PC-3 (cell line): ENCODE data around the gene CCBE1. TPM values are rescaled to one million over a fixed set of nuclear protein-coding genes. Genes with fewer than 3 reads are reported as not detected.

ENCODE experiments used
- ATAC-seq: fragments of 200-7000 bp; cut with Tn5 transposase; 2 replicates; pipeline ENCODE4 v1.9.1; 2020; ENCODE audit warnings: mild to moderate bottlenecking, moderate library complexity
- BruUV-seq: library from RNA; stranded (reverse); fragments of 400-500 nt; replicated peaks from 2 replicates; lab custom pipeline; 2021; lab: Mats Ljungman, UMichigan
- CTCF ChIA-PET: fragments of 300-600 bp; sonication (Branson Sonifier 250); formaldehyde crosslinking; loops from one replicate; lab custom pipeline; 2022; ENCODE audit warnings: antibody characterized with exemption; lab: Charles Lee
- POLR2A ChIA-PET: fragments of 300-600 bp; sonication (Branson Sonifier 250); formaldehyde crosslinking; loops from one replicate; lab custom pipeline; 2022; ENCODE audit warnings: antibody characterized with exemption; ENCODE audit not compliant: unreplicated experiment; lab: Charles Lee
- DNase-seq: peaks from one replicate; pipeline ENCODE4 v3.0.0-alpha.2; 2015
- H2AFZ ChIP-seq: fragments of 300-600 bp; sonication (generic); 2 replicates; pipeline ENCODE4 v1.6.0; 2016; ENCODE audit warnings: antibody characterized with exemption, low read length
- H3F3A ChIP-seq: fragments of 300-600 bp; sonication (generic); one replicate; pipeline ENCODE4 v1.6.0; 2017; ENCODE audit warnings: antibody characterized with exemption, low read length, control low read depth, mild to moderate bottlenecking; ENCODE audit not compliant: unreplicated experiment
- H3K27ac ChIP-seq: fragments of 300-600 bp; sonication (generic); 2 replicates; pipeline ENCODE4 v1.5.1; 2016; ENCODE audit warnings: mild to moderate bottlenecking, low read length
- H3K27me3 ChIP-seq: fragments of 300-600 bp; sonication (generic); 2 replicates; pipeline ENCODE4 v1.6.1; 2016; ENCODE audit warnings: low read length, mixed read lengths
- H3K36me3 ChIP-seq: fragments of 300-600 bp; sonication (generic); 2 replicates; pipeline ENCODE4 v1.6.1; 2016; ENCODE audit warnings: low read depth, mixed run types, low read length, mixed read lengths
- H3K4me1 ChIP-seq: fragments of 300-600 bp; sonication (generic); 2 replicates; pipeline ENCODE4 v1.5.1; 2016; ENCODE audit warnings: low read length; ENCODE audit not compliant: insufficient read depth
- H3K4me2 ChIP-seq: fragments of 300-600 bp; sonication (generic); 2 replicates; pipeline ENCODE4 v1.6.0; 2016; ENCODE audit warnings: low read length
- H3K4me3 ChIP-seq: fragments of 300-600 bp; sonication (generic); 2 replicates; pipeline ENCODE4 v1.5.1; 2016; ENCODE audit warnings: mild to moderate bottlenecking, low read length, mixed read lengths
- H3K79me2 ChIP-seq: fragments of 300-600 bp; sonication (generic); 2 replicates; pipeline ENCODE4 v1.6.1; 2017; ENCODE audit warnings: low read length, mixed read lengths
- H3K9ac ChIP-seq: fragments of 300-600 bp; sonication (generic); 2 replicates; pipeline ENCODE4 v1.6.0; 2016; ENCODE audit warnings: mild to moderate bottlenecking, low read length
- H3K9me2 ChIP-seq: fragments of 300-600 bp; sonication (generic); replicated peaks from 2 replicates; pipeline ENCODE4 v1.6.1; 2016; ENCODE audit warnings: mixed run types, low read length, mixed read lengths
- H3K9me3 ChIP-seq: fragments of 300-600 bp; sonication (generic); 2 replicates; pipeline ENCODE4 v1.6.1; 2016; ENCODE audit warnings: low read length, mixed read lengths
- H4K20me1 ChIP-seq: fragments of 300-600 bp; sonication (generic); 2 replicates; pipeline ENCODE4 v1.6.1; 2016; ENCODE audit warnings: low read length, mixed read lengths
- EZH2 ChIP-seq: fragments of 300-600 bp; sonication (generic); IDR thresholded peaks from one replicate; pipeline ENCODE4 v1.6.1; 2017; ENCODE audit warnings: antibody characterized with exemption, mild to moderate bottlenecking, low read length; ENCODE audit not compliant: unreplicated experiment
- EZH2phosphoT487 ChIP-seq: fragments of 300-600 bp; sonication (generic); IDR thresholded peaks from 2 replicates; pipeline ENCODE4 v1.6.1; 2018; ENCODE audit warnings: mild to moderate bottlenecking, antibody characterized with exemption, low read length, borderline replicate concordance
- intact Hi-C: fragments of 100-400 bp; cut with micrococcal nuclease; formaldehyde crosslinking; loops from 2 replicates; pipeline ENCODE4 v1.9.0; 2023
- total RNA-seq: library from RNA; depleted of rRNA; stranded (reverse); fragments of >200 nt; gene quantifications from 2 replicates; pipeline ENCODE4 v1.2.3, GENCODE V29; 2014
- TF ChIP-seq, protein P1 (sequence below): fragments of 300-600 bp; sonication (generic); conservative IDR thresholded peaks from 2 replicates; pipeline ENCODE4 v1.5.1; 2017; ENCODE audit warnings: antibody characterized with exemption, low read depth, mild to moderate bottlenecking, low read length

CCBE1 gene
- total RNA-seq, 1 experiment from 2014 or later = 13.9 TPM

DNA sequence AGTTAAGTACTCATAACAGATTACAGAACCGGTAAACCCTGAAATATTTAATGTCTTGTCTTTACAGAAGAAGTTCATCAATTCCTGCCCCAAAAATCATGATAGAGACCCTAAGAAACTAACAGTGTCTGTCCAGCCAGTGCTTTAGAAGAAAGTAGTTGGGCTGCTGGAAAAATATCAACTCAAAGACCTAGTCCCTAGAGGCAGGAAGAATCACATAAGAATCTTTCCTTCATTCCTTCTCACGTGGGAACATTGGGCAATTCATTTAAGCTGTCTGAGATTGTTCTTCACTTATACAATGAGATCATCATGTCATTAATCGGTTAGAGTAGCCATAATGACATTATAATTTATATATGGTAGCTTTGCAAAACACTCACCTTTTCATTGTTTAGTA, 156.4 kb downstream of the CCBE1 start:
- ChIA-PET POLR2A (no interaction called here), CTCF (no interaction called here)
- Histone ChIP-seq H2AFZ (no peak overlapping the region), H4K20me1 (no peaks in the 10 kb centered on the region), H3K9me2 (no peaks in the 10 kb centered on the region), H3K9ac (no peak overlapping the region), H3K9me3 (no peaks in the 10 kb centered on the region), H3K27ac (no peak overlapping the region), H3K4me3 (no peak overlapping the region), H3K4me2 (no peak overlapping the region), H3K79me2 (no peaks in the 10 kb centered on the region), H3K27me3 (no peaks in the 10 kb centered on the region), H3K36me3 (no peaks in the 10 kb centered on the region), H3K4me1 (no peaks in the 10 kb centered on the region), H3F3A (no peaks in the 10 kb centered on the region)
- BruUV-seq = no TSS peak
- intact Hi-C loops = no loop called here
- ATAC-seq = no peak
- TF ChIP-seq EZH2 (no peak), EZH2phosphoT487 (no peak)
- TF ChIP-seq, protein P1, sequence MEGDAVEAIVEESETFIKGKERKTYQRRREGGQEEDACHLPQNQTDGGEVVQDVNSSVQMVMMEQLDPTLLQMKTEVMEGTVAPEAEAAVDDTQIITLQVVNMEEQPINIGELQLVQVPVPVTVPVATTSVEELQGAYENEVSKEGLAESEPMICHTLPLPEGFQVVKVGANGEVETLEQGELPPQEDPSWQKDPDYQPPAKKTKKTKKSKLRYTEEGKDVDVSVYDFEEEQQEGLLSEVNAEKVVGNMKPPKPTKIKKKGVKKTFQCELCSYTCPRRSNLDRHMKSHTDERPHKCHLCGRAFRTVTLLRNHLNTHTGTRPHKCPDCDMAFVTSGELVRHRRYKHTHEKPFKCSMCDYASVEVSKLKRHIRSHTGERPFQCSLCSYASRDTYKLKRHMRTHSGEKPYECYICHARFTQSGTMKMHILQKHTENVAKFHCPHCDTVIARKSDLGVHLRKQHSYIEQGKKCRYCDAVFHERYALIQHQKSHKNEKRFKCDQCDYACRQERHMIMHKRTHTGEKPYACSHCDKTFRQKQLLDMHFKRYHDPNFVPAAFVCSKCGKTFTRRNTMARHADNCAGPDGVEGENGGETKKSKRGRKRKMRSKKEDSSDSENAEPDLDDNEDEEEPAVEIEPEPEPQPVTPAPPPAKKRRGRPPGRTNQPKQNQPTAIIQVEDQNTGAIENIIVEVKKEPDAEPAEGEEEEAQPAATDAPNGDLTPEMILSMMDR = no peak
- no peak for DNase-seq

DNA sequence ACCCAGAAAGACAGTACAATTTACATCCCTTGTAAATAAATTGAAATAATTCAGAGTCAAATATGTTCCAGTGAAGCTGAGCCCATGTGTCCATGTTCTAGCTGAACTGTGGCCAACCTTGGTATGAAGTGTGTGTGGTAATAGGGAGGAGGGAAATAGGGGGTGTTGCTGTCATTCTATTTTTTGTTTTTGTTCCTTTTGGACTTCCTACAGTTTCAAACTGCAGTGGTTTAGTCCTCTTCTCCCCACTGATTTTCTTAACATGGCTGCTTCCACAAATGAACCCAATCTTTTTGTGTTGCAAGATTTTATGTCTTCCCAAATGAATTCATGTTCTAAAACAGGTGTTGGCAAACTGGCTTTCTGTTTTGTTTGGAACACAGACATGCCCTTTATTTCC, 156.9 kb downstream of the CCBE1 start:
- ATAC-seq (no peak), DNase-seq (no peak)
- BruUV-seq = no TSS peak
- Histone ChIP-seq H3F3A (no peaks in the 10 kb centered on the region), H3K79me2 (no peaks in the 10 kb centered on the region), H2AFZ (no peak overlapping the region), H3K27me3 (no peaks in the 10 kb centered on the region), H3K4me1 (no peaks in the 10 kb centered on the region), H3K36me3 (no peaks in the 10 kb centered on the region), H3K4me2 (no peak overlapping the region), H3K9ac (no peak overlapping the region), H3K9me3 (no peaks in the 10 kb centered on the region), H3K27ac (no peak overlapping the region), H3K9me2 (no peaks in the 10 kb centered on the region), H4K20me1 (no peaks in the 10 kb centered on the region), H3K4me3 (no peak overlapping the region)
- CTCF ChIA-PET = no interaction called here
- intact Hi-C loops = no loop called here
- POLR2A ChIA-PET = no interaction called here
- TF ChIP-seq EZH2 (no peak), EZH2phosphoT487 (no peak)
- TF ChIP-seq, protein P1 = no peak

DNA sequence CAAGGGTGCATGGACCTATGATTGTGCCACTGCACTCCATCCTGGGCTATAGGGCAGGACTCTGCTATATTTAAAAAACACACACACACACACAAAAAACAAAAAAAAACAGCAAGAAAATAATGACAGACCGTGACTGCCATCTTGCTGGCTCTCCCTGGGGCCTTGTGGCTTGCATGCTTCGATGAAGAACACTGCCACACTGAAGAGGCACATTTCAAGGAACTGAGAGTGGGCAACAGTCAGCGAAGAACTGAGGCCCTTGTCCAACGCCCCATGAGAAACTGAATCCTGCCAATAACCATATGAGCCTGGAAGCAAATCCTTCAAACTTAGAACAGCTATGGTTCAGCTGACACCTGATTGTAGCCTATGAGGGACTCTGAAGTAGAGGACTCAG, 158.1 kb downstream of the CCBE1 start:
- no peaks in the 10 kb centered on the region for H3K36me3 ChIP-seq
- TF ChIP-seq EZH2 = no peak
- TF ChIP-seq EZH2phosphoT487 = no peak
- TF ChIP-seq, protein P1 = no peak
- ChIA-PET CTCF (no interaction called here), POLR2A (no interaction called here)
- H3K9me3 ChIP-seq = no peaks in the 10 kb centered on the region
- H3K27me3 ChIP-seq = no peaks in the 10 kb centered on the region
- H3K79me2 ChIP-seq = no peaks in the 10 kb centered on the region
- no peak overlapping the region for H3K9ac ChIP-seq
- H3K9me2 ChIP-seq = no peaks in the 10 kb centered on the region
- H3K4me1 ChIP-seq = no peaks in the 10 kb centered on the region
- BruUV-seq = no TSS peak
- no peak overlapping the region for H3K4me3 ChIP-seq
- intact Hi-C loops = no loop called here
- DNase-seq = no peak
- no peak for ATAC-seq
- H3K27ac ChIP-seq = no peak overlapping the region
- H4K20me1 ChIP-seq = no peaks in the 10 kb centered on the region
- no peaks in the 10 kb centered on the region for H3F3A ChIP-seq
- no peak overlapping the region for H3K4me2 ChIP-seq
- no peak overlapping the region for H2AFZ ChIP-seq
